ENCODE results near the gene HECTD2.
"Not testable (repeated sequence)": the region's sequence is repeated elsewhere in the genome, so short reads cannot be mapped to it uniquely, and the experiment has no call there.

The HECTD2 gene

GRCh38 chr10:91409869-91410637 is at the start of gene HECTD2:
Gene HECTD2, plus strand, starts transcription at chr10:91410344. Its CDS starts 95 bp downstream, at chr10:91410439.
- DNase-seq (ENCODE audit: low read depth): peak; percentile 92
- peaks cover 24% of the 10 kb centered on the region for H3K4me1 ChIP-seq (ENCODE audit: control insufficient read depth, insufficient read depth, low read length)
- no peaks in the 10 kb centered on the region for H3K9me3 ChIP-seq (ENCODE audit: control insufficient read depth, low read length)
- H3K4me3 ChIP-seq (ENCODE audit: low read length): peak within 1 kb of the TSS; percentile 97
- no peaks in the 10 kb centered on the region for H3K27me3 ChIP-seq (replicated peaks; ENCODE audit: control insufficient read depth, insufficient read depth, low read length)
- H3K36me3 ChIP-seq (ENCODE audit: control insufficient read depth, insufficient read depth, low read length, severe bottlenecking): no peaks in the 10 kb centered on the region
- peak within 1 kb of the TSS; percentile 100 for H3K9ac ChIP-seq (ENCODE audit: low read length)

DNA sequence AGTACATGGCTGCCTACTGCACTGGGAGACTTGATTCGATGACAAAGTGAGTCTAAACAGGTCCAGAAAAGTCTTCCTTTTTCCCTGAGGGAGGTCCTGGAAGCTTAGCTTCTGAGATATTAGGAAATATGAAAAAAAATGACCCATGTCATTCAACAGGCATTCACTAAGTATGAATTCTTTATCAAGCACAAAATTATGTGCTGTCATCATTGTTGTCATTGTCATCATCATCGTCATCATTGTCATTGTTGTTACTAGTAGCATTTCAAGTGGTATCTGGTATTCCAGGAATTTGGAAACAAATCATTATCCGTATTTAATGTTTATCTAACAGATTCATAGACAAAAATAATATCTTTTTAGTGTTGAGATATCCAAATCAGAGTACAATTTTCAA is 49.7 kb upstream of the HECTD2 start:
- Histone ChIP-seq H3K9ac (ENCODE audit: low read length) (no peak overlapping the region), H3K9me3 (ENCODE audit: control insufficient read depth, low read length) (no peaks in the 10 kb centered on the region), H3K4me1 (ENCODE audit: control insufficient read depth, insufficient read depth, low read length) (no peaks in the 10 kb centered on the region), H3K4me3 (ENCODE audit: low read length) (no peak overlapping the region), H3K36me3 (ENCODE audit: control insufficient read depth, insufficient read depth, low read length, severe bottlenecking) (no peaks in the 10 kb centered on the region), H3K27me3 (replicated peaks; ENCODE audit: control insufficient read depth, insufficient read depth, low read length) (no peaks in the 10 kb centered on the region)
- DNase-seq (ENCODE audit: low read depth): no peak

GRCh38 chr10:91365519-91365918 is 44.6 kb upstream of the HECTD2 start:
- not testable (repeated sequence) for H3K4me1 ChIP-seq (ENCODE audit: control insufficient read depth, insufficient read depth, low read length); H3K27me3 ChIP-seq (replicated peaks; ENCODE audit: control insufficient read depth, insufficient read depth, low read length); DNase-seq (ENCODE audit: low read depth); H3K9ac ChIP-seq (ENCODE audit: low read length); H3K9me3 ChIP-seq (ENCODE audit: control insufficient read depth, low read length); H3K4me3 ChIP-seq (ENCODE audit: low read length); H3K36me3 ChIP-seq (ENCODE audit: control insufficient read depth, insufficient read depth, low read length, severe bottlenecking)

DNA sequence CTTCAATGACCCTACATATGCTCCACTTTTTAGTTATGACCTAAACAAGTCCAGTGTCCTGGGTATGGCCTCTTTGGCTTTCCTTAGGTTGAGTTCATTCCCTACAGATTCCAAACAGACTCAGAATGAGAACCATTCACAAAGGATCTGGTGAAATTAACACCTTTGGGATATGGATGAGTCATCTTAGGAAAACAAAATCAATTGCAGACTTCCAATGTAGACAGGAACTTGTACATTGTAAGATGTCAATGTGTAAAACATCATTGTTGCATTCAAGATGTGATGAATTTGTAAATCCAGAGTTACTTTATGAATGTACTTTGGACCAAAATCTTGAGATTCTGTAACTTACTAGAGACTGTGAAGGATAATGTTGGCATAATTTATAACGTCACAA is 43.4 kb upstream of the HECTD2 start:
- Histone ChIP-seq H3K27me3 (replicated peaks; ENCODE audit: control insufficient read depth, insufficient read depth, low read length) (no peaks in the 10 kb centered on the region), H3K4me1 (ENCODE audit: control insufficient read depth, insufficient read depth, low read length) (no peaks in the 10 kb centered on the region), H3K9ac (ENCODE audit: low read length) (no peak overlapping the region), H3K36me3 (ENCODE audit: control insufficient read depth, insufficient read depth, low read length, severe bottlenecking) (no peaks in the 10 kb centered on the region), H3K4me3 (ENCODE audit: low read length) (no peak overlapping the region), H3K9me3 (ENCODE audit: control insufficient read depth, low read length) (no peaks in the 10 kb centered on the region)
- DNase-seq (ENCODE audit: low read depth): no peak

DNA sequence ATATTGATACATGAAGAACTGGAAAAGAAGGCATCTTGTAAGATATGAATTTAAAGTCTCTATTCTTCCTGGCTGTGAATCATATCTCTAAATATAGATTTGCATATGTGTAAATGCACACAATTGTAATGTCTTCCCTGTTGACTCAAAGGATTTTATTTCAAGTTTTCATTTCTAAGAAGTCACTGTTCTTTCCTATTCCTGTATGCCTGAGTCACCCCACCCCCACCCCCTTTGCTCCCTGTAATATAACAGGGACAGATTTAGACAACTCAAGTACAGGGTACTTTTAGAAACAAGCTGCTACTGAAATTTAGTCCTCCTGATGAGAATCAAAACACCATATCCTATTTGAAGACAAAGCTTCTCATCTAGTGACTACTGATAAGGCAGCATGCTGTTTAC is 43.0 kb upstream of the HECTD2 start:
- Histone ChIP-seq H3K4me3 (ENCODE audit: low read length) (no peak overlapping the region), H3K27me3 (replicated peaks; ENCODE audit: control insufficient read depth, insufficient read depth, low read length) (no peaks in the 10 kb centered on the region), H3K9me3 (ENCODE audit: control insufficient read depth, low read length) (no peaks in the 10 kb centered on the region), H3K36me3 (ENCODE audit: control insufficient read depth, insufficient read depth, low read length, severe bottlenecking) (no peaks in the 10 kb centered on the region), H3K4me1 (ENCODE audit: control insufficient read depth, insufficient read depth, low read length) (no peaks in the 10 kb centered on the region), H3K9ac (ENCODE audit: low read length) (no peak overlapping the region)
- DNase-seq (ENCODE audit: low read depth): no peak

DNA sequence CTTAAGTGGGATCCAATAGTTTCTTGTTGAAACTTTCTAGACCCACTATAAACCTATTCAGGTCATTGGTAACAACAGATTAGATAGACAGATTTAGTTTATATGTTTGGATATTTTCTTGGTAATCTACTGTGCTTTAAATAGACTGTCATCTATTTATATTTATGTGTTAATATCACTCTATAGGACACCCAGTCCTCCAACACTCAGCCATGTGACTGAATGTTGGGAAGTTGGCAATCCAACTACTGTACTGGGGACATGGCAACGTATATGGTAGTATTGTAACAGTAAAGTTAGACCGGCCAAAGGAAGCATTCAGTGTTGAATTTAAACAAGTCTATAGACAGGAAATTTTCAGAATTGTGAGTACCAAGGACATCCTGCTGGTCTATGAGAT is 42.6 kb upstream of the HECTD2 start:
- no peak for DNase-seq (ENCODE audit: low read depth)
- Histone ChIP-seq H3K4me1 (ENCODE audit: control insufficient read depth, insufficient read depth, low read length) (no peaks in the 10 kb centered on the region), H3K9ac (ENCODE audit: low read length) (no peak overlapping the region), H3K27me3 (replicated peaks; ENCODE audit: control insufficient read depth, insufficient read depth, low read length) (no peaks in the 10 kb centered on the region), H3K4me3 (ENCODE audit: low read length) (no peak overlapping the region), H3K36me3 (ENCODE audit: control insufficient read depth, insufficient read depth, low read length, severe bottlenecking) (no peaks in the 10 kb centered on the region), H3K9me3 (ENCODE audit: control insufficient read depth, low read length) (no peaks in the 10 kb centered on the region)

DNA sequence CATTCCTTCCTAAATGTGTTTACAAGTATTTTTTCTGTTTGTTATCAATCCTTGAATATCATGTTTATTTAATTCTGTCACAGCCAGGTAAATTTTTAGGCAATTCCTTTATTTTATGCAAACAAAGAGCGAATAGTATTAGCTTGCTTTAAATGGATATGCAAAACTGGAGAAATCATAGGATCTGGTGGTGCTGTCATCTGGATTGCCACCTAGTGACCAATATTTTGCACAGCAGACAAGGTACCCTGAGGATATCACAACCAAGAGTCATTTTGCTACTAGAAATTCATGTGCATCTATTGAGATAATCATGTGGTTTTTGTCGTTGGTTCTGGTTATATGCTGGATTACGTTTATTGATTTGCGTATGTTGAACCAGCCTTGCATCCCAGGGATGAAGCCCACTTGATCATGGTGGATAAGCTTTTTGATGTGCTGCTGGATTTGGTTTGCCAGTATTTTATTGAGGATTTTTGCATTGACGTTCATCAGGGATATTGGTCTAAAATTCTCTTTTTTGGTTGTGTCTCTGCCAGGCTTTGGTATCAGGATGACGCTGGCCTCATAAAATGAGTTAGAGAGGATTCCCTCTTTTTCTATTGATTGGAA is 40.1 kb upstream of the HECTD2 start:
- H3K9ac ChIP-seq (ENCODE audit: low read length); H3K4me1 ChIP-seq (ENCODE audit: control insufficient read depth, insufficient read depth, low read length); H3K36me3 ChIP-seq (ENCODE audit: control insufficient read depth, insufficient read depth, low read length, severe bottlenecking); H3K4me3 ChIP-seq (ENCODE audit: low read length); H3K27me3 ChIP-seq (replicated peaks; ENCODE audit: control insufficient read depth, insufficient read depth, low read length): not testable (repeated sequence)
- DNase-seq (ENCODE audit: low read depth): peak; percentile 75
- H3K9me3 ChIP-seq (ENCODE audit: control insufficient read depth, low read length): peaks cover 21% of the 10 kb centered on the region

DNA sequence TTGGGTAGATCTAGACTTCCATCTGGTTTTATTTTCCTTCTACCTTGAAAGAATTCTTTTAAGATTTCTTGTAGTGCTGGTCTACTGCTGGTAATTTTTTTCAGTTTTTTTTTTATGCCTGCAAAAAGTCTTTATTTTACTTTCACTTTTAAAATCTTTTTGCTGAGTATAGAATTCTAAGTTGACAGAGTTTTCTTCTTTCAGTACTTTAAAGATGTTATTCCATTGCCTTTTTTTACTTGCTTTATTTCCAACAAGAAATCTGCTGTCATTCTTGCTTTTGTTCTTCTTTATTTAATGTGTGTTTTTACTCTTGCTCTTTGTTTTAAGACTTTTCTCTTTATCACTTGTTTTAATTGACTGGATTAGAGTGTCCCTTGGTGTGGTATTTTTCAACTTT is 36.1 kb upstream of the HECTD2 start:
- no peaks in the 10 kb centered on the region for H3K36me3 ChIP-seq (ENCODE audit: control insufficient read depth, insufficient read depth, low read length, severe bottlenecking)
- no peak overlapping the region for H3K4me3 ChIP-seq (ENCODE audit: low read length)
- H3K4me1 ChIP-seq (ENCODE audit: control insufficient read depth, insufficient read depth, low read length): no peaks in the 10 kb centered on the region
- peaks cover 35% of the 10 kb centered on the region for H3K9me3 ChIP-seq (ENCODE audit: control insufficient read depth, low read length)
- H3K9ac ChIP-seq (ENCODE audit: low read length): no peak overlapping the region
- no peaks in the 10 kb centered on the region for H3K27me3 ChIP-seq (replicated peaks; ENCODE audit: control insufficient read depth, insufficient read depth, low read length)
- DNase-seq (ENCODE audit: low read depth): no peak

DNA sequence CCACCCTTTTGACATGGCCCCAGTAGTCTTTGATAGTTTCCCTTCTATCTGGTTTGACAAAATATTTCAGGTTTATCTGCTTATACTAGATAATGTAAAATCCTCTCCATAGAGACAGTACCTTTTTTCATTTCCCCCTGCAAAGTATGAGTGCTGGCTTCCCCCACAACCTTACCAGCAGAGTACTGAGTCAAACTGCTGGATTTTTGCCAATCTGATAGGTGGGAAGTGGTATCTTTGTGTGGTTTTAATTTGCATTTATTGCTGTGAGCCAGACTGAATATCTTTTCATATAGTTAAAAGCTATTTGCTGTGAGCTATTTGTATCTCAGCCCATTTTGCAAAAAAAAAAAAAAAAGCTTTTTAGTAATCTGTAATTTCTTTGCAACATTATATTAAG is 32.1 kb upstream of the HECTD2 start:
- no peaks in the 10 kb centered on the region for H3K27me3 ChIP-seq (replicated peaks; ENCODE audit: control insufficient read depth, insufficient read depth, low read length)
- DNase-seq (ENCODE audit: low read depth): no peak

GRCh38 chr10:91380873-91381256 is 29.3 kb upstream of the HECTD2 start:
- Histone ChIP-seq H3K4me1 (ENCODE audit: control insufficient read depth, insufficient read depth, low read length) (peaks cover 8% of the 10 kb centered on the region), H3K27me3 (replicated peaks; ENCODE audit: control insufficient read depth, insufficient read depth, low read length) (no peaks in the 10 kb centered on the region), H3K4me3 (ENCODE audit: low read length) (peak overlapping the region; percentile 10), H3K9ac (ENCODE audit: low read length) (no peak overlapping the region), H3K36me3 (ENCODE audit: control insufficient read depth, insufficient read depth, low read length, severe bottlenecking) (no peaks in the 10 kb centered on the region), H3K9me3 (ENCODE audit: control insufficient read depth, low read length) (peaks cover 6% of the 10 kb centered on the region)
- DNase-seq (ENCODE audit: low read depth): no peak

More for the DNA sequence above, 32.1 kb upstream of the HECTD2 start:
- Histone ChIP-seq H3K9ac (ENCODE audit: low read length) (no peak overlapping the region), H3K4me3 (ENCODE audit: low read length) (no peak overlapping the region), H3K36me3 (ENCODE audit: control insufficient read depth, insufficient read depth, low read length, severe bottlenecking) (no peaks in the 10 kb centered on the region), H3K4me1 (ENCODE audit: control insufficient read depth, insufficient read depth, low read length) (peaks cover 8% of the 10 kb centered on the region), H3K9me3 (ENCODE audit: control insufficient read depth, low read length) (peaks cover 34% of the 10 kb centered on the region)

GRCh38 chr10:91381257-91381891 is 28.8 kb upstream of the HECTD2 start:
- H3K27me3 ChIP-seq (replicated peaks; ENCODE audit: control insufficient read depth, insufficient read depth, low read length): no peaks in the 10 kb centered on the region
- peaks cover 8% of the 10 kb centered on the region for H3K4me1 ChIP-seq (ENCODE audit: control insufficient read depth, insufficient read depth, low read length)
- peak overlapping the region; percentile 10 for H3K4me3 ChIP-seq (ENCODE audit: low read length)
- no peak overlapping the region for H3K9ac ChIP-seq (ENCODE audit: low read length)
- H3K36me3 ChIP-seq (ENCODE audit: control insufficient read depth, insufficient read depth, low read length, severe bottlenecking): no peaks in the 10 kb centered on the region
- DNase-seq (ENCODE audit: low read depth): no peak
- peaks cover 6% of the 10 kb centered on the region for H3K9me3 ChIP-seq (ENCODE audit: control insufficient read depth, low read length)

Data from adipocyte (in vitro differentiated cells).